HG03521 (cell line): Measurements from ENCODE around the gene CALN1.

ENCODE experiments used
- ATAC-seq: cut with Tn5 transposase; IDR thresholded peaks from one replicate; pipeline ENCODE4 v1.9.1; 2021; ENCODE audit warnings: mild to moderate bottlenecking, moderate library complexity; ENCODE audit not compliant: unreplicated experiment

Gene CALN1

DNA sequence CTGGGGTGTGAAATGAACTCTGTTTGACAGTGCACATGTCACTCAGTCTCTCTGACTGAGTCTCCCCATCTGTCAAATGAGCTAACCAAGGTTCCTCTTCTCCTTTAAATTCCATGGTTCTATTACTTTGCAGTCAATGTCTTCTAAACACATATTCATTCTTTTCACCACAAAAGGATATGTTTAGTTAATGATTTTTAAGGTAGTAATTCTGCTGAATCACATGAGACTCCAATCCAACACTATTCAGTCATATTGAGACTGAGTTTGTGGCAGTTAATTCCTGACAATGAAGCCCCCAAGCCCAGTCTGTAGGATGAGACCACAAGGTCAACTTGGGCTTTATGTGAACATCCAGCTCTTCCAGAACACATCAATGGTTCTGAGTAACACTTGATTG lies 85.3 kb downstream of the CALN1 start:
- ATAC-seq = no peak

GRCh38 chr7:72326365-72326764 lies 85.8 kb downstream of the CALN1 start:
- no peak for ATAC-seq

- no peak for ATAC-seq
Measured at GRCh38 chr7:72325561-72325960, 86.6 kb downstream of the CALN1 start.

DNA sequence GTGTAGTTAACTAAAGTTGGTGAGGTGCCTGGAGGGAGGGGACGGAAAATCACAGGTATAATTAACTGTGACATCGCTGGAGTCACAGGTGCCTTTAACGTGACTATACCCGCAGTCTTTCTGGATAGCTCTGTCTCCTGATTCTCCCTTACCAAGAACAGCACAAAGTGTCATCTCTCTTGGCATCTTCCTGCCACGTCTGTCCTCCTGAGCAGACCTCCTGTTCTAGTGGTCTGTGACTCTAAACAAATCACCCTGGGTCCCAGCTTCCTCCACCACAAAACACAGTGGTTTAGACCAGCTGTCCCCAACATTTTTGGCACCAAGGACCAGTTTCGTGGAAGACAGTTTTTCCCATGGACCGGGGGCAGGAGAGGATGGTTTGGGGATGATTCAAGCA lies 90.5 kb downstream of the CALN1 start:
- no peak for ATAC-seq

GRCh38 chr7:72321081-72321480 lies 91.1 kb downstream of the CALN1 start:
- no peak for ATAC-seq

- ATAC-seq = no peak
Measured at GRCh38 chr7:72317341-72317740, 94.8 kb downstream of the CALN1 start.

DNA sequence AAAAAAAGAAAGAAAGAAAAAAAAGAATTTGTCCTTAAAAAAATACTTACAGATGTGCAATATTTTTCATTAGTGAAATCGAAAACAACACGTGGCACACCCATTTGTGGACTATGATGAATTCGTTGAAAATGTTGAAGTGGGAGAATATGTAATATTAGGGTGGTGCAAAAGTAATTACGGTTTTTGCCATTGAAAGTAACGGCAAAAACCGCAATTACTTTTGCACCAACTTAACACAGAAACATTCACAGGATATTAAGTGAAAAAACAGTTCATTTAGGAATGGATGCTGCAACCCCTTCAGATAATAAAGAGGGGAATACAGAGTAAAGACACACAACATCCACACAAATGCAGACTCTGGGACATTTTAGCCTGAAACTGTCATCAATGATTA lies 96.0 kb downstream of the CALN1 start:
- no peak for ATAC-seq

DNA sequence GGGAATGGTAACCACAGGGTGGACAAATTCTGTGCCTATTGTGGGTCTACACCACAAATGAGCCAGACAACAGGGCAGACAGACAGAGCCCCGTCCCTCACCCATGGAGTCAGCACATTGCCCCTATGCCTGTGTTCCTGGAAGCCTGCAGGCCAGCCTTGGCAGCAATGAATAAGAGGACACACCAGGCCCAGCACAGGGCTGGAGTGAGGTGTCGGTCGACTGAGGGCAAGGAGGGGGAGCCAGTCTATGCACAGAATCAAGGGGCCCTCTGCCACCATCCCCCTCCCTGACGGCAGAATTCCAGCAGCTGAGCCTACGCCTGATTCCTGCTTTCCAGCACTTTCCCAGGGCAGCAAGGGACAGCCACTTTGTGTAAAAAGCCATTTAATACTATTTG lies 98.2 kb downstream of the CALN1 start:
- no peak for ATAC-seq

- no peak for ATAC-seq
Measured at GRCh38 chr7:72310301-72310700, 101.8 kb downstream of the CALN1 start.

GRCh38 chr7:72309476-72309875 lies 102.7 kb downstream of the CALN1 start:
- no peak for ATAC-seq

- no peak for ATAC-seq
Measured at GRCh38 chr7:72308986-72309385, 103.2 kb downstream of the CALN1 start.

DNA sequence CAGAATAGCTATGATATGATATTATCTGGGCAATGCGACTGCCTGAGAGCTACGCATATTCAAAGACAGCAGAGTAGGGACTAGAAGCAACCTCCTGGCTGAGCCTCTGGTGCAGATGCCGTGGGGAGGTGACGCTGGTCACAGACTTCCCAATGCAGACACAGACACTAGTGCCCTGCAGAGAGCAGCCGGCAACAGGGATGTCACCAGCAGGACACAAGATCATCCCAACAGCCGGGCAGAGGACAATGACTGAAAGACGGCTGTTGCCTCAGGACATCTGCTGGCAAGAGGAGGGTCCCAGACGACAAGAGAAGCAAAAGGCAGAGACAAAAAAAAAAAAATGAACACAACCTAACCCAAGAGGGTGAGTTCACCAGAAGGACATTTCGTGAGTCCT lies 104.6 kb downstream of the CALN1 start:
- no peak for ATAC-seq

DNA sequence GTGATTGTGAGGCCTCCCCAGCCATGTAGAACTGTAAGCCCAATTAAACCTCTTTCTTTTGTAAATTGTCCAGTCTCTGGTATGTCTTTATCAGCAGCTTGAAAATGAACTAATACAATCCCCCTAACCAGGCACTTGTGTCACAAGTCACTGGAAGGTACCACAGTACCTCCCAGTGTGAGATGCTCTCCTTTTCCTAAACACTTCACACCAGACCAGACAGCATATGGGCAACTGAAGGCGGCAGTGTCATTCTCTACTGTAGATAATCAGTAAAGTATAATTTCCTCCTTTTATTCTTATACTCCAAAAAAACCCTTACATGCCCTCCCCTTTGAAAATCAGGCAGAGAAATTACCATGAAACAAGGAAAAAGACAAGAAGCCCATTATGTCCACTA lies 113.2 kb downstream of the CALN1 start:
- no peak for ATAC-seq

GRCh38 chr7:72298091-72298490 lies 114.0 kb downstream of the CALN1 start:
- no peak for ATAC-seq

DNA sequence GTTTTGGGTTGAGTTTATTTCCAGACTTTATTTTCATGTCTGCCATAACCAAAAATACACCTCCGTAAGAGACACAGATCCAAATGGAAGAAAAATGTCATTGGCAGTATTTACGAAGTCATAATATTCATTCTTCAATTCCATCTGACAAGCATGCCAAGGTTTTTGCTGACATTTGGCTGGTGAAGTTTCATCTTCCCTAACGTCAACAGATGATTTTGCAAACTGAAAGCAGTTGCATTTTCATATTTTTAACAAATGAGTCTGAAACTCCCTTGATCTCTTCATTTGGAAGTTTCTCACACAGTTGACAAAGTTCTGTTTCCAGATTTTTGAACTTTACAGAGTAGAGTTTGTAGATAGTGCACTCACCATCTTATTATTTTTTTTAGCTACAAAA lies 114.5 kb downstream of the CALN1 start:
- no peak for ATAC-seq

DNA sequence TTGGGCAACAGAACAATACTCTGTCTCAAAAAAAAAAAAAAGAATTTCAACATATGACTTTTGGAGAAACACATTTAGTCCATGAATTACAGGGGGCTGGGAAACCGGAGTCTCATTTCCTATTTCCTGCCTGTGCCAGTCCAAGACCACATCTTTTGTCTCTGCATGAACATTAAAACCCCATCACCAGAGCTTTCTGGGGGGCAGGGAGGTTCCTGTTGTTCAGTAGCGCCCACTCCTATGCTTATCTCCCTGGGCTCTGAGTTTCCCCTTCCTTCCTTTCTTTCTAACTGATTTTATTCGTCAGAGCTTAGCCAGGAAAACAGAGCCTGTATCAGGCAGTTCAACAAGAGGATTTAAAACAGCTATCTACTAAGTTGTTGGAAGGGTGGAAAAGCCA lies 119.3 kb downstream of the CALN1 start:
- no peak for ATAC-seq

DNA sequence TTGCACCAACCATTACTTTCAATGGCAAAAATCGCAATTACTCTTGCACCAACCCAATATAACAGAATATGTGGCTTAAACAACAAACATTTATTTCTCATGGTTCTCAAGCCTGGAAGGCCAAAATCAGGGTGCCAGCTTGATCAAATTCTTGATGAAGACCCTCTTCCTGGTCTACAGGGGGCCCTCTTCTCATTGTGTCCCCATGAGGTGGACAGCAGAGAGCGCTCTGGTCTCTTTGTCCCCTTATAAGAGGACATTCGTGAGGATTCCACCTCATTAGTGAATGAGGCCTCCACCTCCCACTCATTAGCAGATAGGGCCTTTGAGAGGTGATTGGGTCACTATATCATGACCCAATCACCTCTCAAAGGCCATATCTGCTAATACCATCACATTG lies 120.0 kb downstream of the CALN1 start:
- ATAC-seq = no peak

GRCh38 chr7:72286519-72286918 lies 125.6 kb downstream of the CALN1 start:
- no peak for ATAC-seq

DNA sequence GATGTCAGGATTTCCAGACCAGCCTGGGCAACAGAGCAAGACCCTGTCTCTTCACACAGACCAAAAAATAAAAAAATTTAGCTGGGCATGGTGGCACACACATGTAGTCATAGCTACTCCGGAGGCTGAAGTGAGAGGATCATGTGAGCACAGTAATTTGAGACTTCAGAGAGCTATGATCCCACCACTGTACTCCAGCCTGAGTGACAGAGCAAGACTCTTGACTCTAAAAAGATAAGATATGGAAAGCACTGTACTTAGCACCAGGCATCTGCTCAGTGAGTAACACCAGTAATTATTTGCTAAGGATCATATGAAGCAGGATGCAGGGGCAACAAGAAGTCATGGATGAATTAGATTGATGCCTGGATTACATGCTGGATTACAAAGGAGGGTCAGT lies 128.8 kb downstream of the CALN1 start:
- no peak for ATAC-seq

- ATAC-seq = no peak
Measured at GRCh38 chr7:72281308-72281707, 130.8 kb downstream of the CALN1 start.

GRCh38 chr7:72279203-72279602 lies 132.9 kb downstream of the CALN1 start:
- ATAC-seq = no peak

DNA sequence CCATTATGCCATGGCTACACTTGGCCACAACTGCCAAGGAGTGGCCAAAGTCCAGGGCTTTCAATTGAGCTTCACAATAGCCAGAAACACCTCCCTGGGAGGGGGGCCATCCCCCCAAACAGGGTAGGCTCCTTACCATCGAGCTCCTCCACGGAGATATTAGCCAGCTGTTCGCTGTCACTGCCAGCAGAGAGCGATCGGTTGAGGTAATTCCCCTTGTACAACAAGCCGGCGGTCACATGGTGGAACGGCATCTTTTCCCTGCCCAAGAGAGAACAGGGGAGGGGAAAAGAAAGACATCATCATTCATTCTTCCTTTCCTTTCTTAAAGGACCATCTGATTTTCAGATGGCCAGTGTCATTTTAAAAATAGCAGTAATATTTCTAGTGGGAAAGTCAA lies 133.6 kb downstream of the CALN1 start:
- no peak for ATAC-seq

DNA sequence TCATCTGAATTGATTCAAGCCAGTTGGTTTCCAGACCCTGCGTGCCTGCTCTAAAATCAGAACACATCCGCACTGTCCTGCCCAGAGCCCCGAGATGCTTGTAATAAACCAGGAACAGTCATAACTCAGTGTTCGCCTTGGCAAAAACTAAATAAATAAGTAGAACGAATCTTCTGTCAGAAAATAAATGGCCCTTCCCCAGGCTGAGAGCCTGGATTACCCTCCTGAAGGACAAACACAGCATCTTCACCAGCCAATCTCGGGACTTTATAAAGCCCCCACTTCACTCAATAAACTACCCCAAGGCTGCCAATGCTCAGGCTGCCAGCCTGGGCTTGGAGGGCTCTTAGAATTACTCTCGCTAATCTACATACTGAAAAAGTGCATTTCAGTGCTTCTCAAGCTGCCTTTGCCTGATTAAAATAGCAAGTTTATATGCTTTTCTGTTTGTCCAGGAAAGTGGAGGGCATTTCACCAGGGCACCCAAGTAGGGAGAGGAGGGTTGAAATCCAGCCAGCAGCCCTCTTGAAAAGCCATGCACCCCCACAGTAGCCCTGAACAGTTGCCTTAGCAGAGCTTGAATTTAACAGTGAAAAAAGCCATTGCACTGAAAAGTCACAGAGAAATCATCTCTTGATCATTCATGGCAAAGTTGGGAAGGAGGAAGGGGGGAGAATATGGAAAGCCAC lies 136.6 kb downstream of the CALN1 start:
- no peak for ATAC-seq
